ENCODE results near the gene MSANTD3.

MSANTD3 gene

GRCh38 chr9:100465761-100466160 lies 38.8 kb downstream of the MSANTD3 start:
- no peak for DNase-seq (ENCODE audit: low read depth)

DNA sequence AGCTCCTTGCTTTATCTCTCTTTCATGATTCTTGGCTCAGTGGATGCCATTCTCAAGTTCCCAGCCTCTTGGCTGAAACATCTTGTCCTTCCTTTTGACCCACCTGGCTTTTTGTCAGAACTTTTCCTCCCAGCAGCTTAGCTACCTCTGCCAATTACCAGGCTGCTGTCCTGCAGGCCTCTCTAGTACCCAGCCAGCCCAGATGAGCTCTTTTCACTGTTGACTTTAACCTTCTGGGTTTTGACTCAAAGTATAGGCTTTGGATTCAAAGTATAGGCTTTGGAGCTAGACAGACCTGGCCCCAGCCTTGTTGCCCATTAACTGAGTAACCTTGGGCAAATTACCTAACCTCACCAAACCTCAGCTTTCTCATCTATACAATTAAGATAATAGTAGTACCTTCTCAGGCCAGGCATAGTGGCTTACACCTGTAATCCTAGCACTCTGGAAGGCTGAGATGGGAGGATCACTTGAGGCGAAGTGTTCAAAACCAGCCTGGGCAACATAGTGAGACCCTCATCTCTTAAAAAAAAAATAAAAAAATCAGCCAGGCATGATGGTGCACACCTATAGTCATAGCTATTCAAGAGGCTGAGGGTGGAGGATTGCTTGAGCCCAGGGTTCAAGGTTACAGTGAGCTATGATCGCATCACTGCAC lies 39.4 kb downstream of the MSANTD3 start:
- DNase-seq (ENCODE audit: low read depth): no peak

- no peak for DNase-seq (ENCODE audit: low read depth)
These were observed 39.9 kb downstream of the MSANTD3 start for GRCh38 chr9:100466829-100467221.

DNA sequence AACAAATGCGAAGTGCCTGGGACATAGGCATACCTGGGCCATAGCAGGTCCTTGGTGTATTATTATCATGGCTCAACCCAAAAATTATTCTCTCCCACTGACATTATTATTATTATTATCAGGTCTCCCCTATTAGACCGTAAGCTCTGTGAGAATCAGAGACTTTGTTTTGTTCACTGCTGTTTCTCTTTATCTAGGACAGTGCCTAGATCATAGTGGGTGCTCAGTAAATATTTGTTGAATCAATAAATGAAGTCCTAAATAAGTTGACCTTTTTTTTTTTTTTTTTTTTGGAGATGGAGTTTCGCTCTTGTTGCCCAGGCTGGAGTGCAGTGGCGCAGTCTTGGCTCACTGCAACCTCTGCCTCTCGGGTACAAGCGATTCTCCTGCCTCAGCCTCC lies 41.1 kb downstream of the MSANTD3 start:
- no peak for DNase-seq (ENCODE audit: low read depth)

- DNase-seq (ENCODE audit: low read depth): no peak
These were observed 45.3 kb downstream of the MSANTD3 start for GRCh38 chr9:100472268-100472667.

GRCh38 chr9:100472788-100473275 lies 45.9 kb downstream of the MSANTD3 start, which contains the start of gene TMEFF1:
Gene TMEFF1 (plus strand): TSS chr9:100473149. CDS start chr9:100473545, 396 bp downstream.
- DNase-seq (ENCODE audit: low read depth): peak; percentile 4

DNA sequence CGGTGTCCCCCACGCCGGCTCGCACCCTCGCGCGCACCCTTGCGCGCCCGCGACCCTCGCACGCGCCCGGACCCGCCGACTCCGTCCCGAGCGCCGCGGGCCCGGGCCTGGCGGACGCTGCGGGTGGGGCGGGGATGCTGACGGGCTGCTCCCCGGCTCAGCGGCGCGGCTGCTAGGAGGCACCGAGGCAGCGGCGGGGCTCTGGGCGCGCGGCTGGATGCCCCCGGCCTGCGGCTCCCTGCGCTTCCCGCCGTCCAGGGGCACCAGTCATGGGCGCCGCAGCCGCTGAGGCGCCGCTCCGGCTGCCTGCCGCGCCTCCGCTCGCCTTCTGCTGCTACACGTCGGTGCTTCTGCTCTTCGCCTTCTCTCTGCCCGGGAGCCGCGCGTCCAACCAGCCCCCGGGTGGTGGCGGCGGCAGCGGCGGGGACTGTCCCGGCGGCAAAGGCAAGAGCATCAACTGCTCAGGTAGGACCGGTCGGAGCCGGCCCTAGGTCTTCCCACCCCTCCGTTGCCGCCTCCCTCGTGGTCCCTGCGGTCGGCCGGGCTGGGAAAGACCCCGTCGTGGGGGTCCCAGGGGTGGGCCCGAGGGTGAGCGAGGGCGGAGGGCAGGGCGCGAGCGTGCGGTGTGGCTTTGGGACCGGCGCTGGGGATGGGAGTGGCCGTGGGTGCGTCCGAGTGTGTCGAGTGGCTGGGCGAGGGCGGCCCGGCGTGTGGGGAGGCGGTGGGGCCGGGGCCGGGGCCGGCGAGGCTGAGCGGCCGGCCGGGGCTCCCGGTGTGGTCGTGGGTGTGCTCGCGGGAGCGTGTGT lies 46.5 kb downstream of the MSANTD3 start:
- peak; percentile 3 for DNase-seq (ENCODE audit: low read depth)

DNA sequence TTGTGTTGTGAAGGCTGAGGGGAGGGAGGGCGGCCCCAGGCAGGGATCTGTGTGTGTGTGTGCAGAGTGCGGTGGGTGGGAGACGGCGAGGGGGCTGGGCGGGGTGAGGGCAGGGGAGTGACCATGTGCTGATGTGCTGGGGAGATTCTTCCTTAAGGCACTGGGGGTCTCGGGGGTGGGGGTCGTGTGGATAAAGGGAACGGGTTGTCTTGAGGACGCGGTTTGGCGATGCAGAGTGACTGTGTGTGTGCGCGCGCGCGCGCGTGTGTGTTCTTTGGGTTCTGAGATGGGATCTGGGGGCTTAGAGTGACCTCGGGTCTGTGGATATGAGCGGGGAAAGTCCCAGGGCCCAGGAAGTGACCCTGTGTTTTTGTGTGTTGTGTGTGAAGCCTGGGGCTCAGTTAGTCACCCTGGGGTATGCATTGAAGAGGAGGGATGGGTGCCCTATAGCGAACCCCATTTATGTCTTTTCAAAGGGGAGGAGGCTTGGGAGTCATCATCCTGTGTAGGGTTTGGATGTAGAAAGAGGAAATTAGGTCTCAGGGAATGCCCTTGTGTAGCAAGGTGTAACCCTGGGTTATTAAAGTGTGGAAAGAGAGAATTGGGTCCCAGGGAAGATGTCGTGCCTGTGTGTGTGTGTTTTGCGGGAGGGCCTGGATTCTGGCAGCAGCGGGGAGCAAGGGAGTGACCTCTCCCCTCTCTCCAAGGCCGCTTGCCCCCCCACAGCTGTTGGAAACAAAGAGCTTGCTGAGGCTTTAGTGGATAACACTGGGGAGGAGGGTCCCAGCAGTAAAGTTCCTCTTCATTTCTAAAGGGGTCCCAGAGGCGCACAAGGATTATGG lies 47.4 kb downstream of the MSANTD3 start:
- no peak for DNase-seq (ENCODE audit: low read depth)

GRCh38 chr9:100474924-100475276 lies 48.0 kb downstream of the MSANTD3 start:
- DNase-seq (ENCODE audit: low read depth): no peak

DNA sequence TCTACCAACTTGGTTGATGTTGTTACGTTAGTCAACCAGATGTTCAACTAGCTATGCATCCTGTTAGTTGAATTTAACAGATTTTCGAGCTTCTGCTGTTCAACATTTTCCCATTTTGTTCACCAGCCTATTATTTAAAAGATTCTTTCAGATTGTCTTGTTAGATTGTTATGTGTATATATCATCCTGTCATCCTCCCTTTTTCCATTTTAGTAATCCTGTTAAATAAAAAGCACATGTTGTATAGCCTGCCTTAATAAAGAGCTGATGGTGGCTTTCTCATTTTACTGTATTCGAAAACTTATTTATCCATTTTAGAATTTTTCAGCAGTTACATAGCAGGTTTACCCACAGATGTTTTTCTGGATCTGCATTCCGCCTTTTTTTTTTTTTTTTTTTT lies 50.3 kb downstream of the MSANTD3 start:
- DNase-seq (ENCODE audit: low read depth): no peak

GRCh38 chr9:100478192-100478591 lies 51.2 kb downstream of the MSANTD3 start:
- no peak for DNase-seq (ENCODE audit: low read depth)

DNA sequence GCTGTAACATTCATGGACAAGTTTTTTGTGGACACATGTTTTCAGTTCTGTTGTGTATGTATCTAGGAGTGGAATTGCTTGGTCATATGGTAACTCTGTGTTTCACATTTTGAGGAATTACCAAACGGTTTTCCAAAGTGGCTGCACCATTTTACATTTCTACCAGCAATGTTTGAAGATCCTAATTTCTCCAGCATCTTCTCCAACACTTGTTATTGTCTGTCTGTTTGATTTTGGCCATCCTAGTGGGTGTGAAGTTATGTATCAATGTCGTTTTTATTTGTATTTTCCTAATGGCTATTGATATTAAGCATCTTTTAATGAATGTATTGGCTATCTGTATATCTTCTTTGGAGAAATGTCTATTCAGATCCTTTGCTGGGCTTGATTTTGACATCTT lies 52.9 kb downstream of the MSANTD3 start:
- DNase-seq (ENCODE audit: low read depth): no peak

DNA sequence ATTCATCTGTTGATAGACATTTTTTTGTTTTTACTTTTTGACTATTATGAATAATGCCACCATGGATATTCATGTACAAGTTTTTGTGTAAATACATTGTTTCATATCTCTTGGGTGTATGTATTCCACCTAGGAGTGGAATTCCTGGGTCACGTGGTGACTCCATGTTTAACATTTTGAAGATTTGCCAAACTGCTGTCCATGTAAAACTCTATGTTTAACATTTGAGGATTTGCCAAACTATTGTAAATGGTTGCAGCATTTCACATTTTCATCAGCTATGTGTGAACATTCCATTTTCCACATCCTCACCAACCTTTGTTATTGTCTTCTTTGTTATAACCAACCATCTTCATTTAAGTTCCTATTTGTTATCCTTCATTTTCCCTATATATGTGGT lies 58.3 kb downstream of the MSANTD3 start:
- DNase-seq (ENCODE audit: low read depth): no peak

DNA sequence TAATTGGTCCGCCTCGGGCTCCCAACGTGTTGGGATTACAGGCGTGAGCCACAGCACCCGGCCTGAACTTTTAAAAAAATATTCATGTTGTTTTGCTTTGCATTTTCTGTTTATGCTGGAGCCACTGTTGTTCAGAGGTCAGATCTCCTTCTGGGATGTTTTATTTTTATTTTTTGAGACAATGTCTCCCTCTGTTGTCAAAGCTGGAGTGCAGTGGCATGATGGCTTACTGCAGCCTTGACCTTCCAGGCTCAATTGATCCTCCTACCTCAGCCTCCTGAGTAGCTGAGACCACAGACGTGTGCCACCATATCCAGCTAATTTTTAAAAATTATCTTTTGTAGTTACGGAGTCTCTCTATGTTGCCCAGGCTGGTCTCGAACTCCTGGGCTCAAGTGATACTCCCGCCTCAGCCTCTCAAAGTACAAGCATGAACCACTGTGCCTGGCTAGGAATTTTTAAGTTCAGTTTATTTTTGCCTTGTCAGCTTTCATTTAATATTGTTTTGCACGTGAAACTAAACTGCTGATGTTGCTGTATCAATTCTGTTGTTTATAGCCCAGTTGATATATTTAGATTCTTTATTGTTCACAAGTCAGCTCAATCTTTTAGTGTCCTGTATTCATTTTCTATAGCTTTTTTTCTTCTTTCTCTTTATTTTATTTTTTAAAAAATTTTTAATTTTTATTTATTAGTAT lies 59.7 kb downstream of the MSANTD3 start:
- no peak for DNase-seq (ENCODE audit: low read depth)

GRCh38 chr9:100488177-100488576 lies 61.2 kb downstream of the MSANTD3 start:
- DNase-seq (ENCODE audit: low read depth): no peak

DNA sequence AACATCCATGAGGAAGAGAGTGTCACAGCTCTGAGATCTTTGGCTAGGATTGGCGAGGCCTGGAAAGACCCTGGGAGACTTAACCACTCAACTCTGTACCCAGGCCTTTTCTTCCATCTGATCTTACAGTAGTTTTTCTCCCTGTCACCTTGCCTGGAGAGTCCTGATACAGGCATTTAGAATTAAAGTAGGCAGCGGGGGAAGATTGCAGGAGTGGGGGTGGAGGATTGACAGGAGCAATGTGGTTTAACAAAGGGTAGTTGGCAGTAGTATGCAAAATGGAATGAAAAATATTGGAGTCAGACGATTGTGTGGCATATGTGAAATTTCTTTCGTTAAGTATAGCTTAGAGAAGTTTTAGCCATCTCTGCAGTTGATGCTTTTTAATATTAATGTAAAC lies 62.9 kb downstream of the MSANTD3 start:
- no peak for DNase-seq (ENCODE audit: low read depth)

DNA sequence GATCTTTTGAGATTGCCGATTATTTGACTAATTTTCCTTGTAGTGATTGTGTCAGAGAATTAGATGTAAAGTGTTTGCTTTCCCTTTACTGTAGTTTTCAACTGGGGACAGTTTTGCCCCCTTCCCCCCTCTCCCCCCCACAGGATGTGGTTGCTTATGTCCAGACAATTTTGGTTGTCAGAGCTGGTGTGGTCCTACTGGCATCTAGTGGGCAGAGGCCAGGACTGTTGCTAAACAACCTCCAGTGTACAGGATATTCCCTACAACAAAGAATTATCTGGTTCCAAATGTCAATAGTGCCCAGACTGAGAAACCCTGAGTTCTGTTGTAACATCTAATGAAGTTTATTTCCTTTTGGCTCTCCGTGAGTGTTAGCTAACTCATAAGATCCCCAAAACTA lies 66.0 kb downstream of the MSANTD3 start:
- DNase-seq (ENCODE audit: low read depth): no peak

DNA sequence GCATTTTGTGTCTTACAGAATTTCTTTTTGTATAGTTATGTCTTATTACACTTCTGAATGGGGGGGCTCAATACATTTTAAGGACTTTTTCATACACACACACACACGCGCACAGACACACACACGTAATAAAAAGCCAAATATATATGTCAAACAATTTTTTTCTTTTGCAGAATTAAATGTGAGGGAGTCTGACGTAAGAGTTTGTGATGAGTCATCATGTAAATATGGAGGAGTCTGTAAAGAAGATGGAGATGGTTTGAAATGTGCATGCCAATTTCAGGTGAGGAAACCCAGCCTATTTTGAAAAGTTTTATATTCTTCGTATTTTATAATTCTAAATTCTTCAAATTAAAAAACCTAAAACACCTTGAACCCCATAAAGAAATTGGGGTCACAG lies 71.6 kb downstream of the MSANTD3 start:
- DNase-seq (ENCODE audit: low read depth): no peak

- no peak for DNase-seq (ENCODE audit: low read depth)
These were observed 72.5 kb downstream of the MSANTD3 start for GRCh38 chr9:100499460-100499859.

- DNase-seq (ENCODE audit: low read depth): no peak
These were observed 72.9 kb downstream of the MSANTD3 start for GRCh38 chr9:100499866-100500265.

Measured in activated T-helper 1 cell treated with Interleukin-2 at 50 U/mL for 16 hours (primary cell).